CD14-positive monocyte (primary cell): Measurements from ENCODE around the gene STPG3. TPM values are rescaled to one million over a fixed set of nuclear protein-coding genes. Genes with fewer than 3 reads are reported as not detected.
A peak's percentile ranks its signal among the peaks of the same experiment; 100 is the strongest.

Source experiments
- DNase-seq, 3 donors: peaks; one replicate each; pipeline ENCODE4 v3.0.0-alpha.2; 2011 to 2022
- H2AFZ ChIP-seq: 2 replicates; pipeline ENCODE4 v1.6.0; 2012; ENCODE audit warnings: mild to moderate bottlenecking, low read depth, low read length, inconsistent platforms; ENCODE audit not compliant: insufficient read depth, poor library complexity, severe bottlenecking
- H3K27ac ChIP-seq, 2 donors: 1 replicate in 1 of 2; 2 replicates in 1 of 2; pipeline ENCODE4 v1.5.1; 2012 to 2013; ENCODE audit warnings: low read length in 2 of 2, control low read depth in 1 of 2, inconsistent platforms in 1 of 2, low read depth in 1 of 2, mild to moderate bottlenecking in 1 of 2
- H3K27me3 ChIP-seq, 2 donors: one replicate each; pipeline versions ENCODE4 v1.6.0 to v1.6.1; 2011 to 2013; ENCODE audit warnings: low read length in 2 of 2; ENCODE audit not compliant: control insufficient read depth in 2 of 2, insufficient read depth in 2 of 2
- H3K36me3 ChIP-seq, 2 donors: replicated peaks in 1 of 2; 1 replicate in 1 of 2; 2 replicates in 1 of 2; pipeline versions ENCODE4 v1.5.1 to v1.6.1; 2012 to 2013; ENCODE audit warnings: low read length in 2 of 2, control low read depth in 1 of 2, inconsistent platforms in 1 of 2, mild to moderate bottlenecking in 1 of 2; ENCODE audit not compliant: insufficient read depth in 2 of 2, control insufficient read depth in 1 of 2
- H3K4me1 ChIP-seq, 2 donors: 1 replicate in 1 of 2; 2 replicates in 1 of 2; pipeline versions ENCODE4 v1.5.1 to v1.6.1; 2012 to 2013; ENCODE audit warnings: low read length in 2 of 2, control low read depth in 1 of 2, inconsistent platforms in 1 of 2, mild to moderate bottlenecking in 1 of 2, moderate library complexity in 1 of 2; ENCODE audit not compliant: insufficient read depth in 2 of 2, control insufficient read depth in 1 of 2
- H3K4me2 ChIP-seq: replicated peaks from 2 replicates; pipeline ENCODE3; 2012; ENCODE audit warnings: low read length, moderate library complexity, mild to moderate bottlenecking; ENCODE audit not compliant: poor library complexity, severe bottlenecking; ENCODE audit errors: extremely low read depth
- H3K4me3 ChIP-seq, 3 experiments: fragments of 200-600 bp in 1 of 3; sonication (generic) in 1 of 3; replicated peaks in 1 of 3; 1 replicate in 2 of 3; 2 replicates in 1 of 3; pipeline ENCODE4 v1.5.1; 2011 to 2013; ENCODE audit warnings: low read length in 3 of 3, mild to moderate bottlenecking in 3 of 3, control low read depth in 2 of 3, low read depth in 2 of 3, inconsistent platforms in 1 of 3, moderate library complexity in 1 of 3
- H3K79me2 ChIP-seq: 2 replicates; pipeline ENCODE4 v1.6.0; 2012; ENCODE audit warnings: mild to moderate bottlenecking, control low read depth, inconsistent platforms, low read length, moderate library complexity; ENCODE audit not compliant: insufficient read depth
- H3K9ac ChIP-seq: 2 replicates; pipeline ENCODE4 v1.6.0; 2017; ENCODE audit warnings: low read length, mild to moderate bottlenecking; ENCODE audit not compliant: insufficient read depth, poor library complexity, severe bottlenecking
- H3K9me3 ChIP-seq, 2 donors: replicated peaks in 1 of 2; 1 replicate in 1 of 2; 2 replicates in 1 of 2; pipeline versions ENCODE4 v1.5.1 to v1.6.1; 2012 to 2013; ENCODE audit warnings: low read length in 2 of 2, control low read depth in 1 of 2; ENCODE audit not compliant: control insufficient read depth in 1 of 2, insufficient read depth in 1 of 2
- H4K20me1 ChIP-seq: 2 replicates; pipeline ENCODE4 v1.6.0; 2012; ENCODE audit warnings: mild to moderate bottlenecking, low read length, control low read depth, moderate library complexity; ENCODE audit not compliant: insufficient read depth
- H3K27ac Mint-ChIP-seq, 7 donors: one replicate each; pipeline ENCODE4 v1.8.0; 2020; ENCODE audit warnings: mild to moderate bottlenecking in 7 of 7, mixed read lengths in 7 of 7, moderate library complexity in 6 of 7, inconsistent platforms in 2 of 7
- H3K27me3 Mint-ChIP-seq, 3 donors: one replicate each; pipeline ENCODE4 v1.8.0; 2021 to 2022; ENCODE audit warnings: low read depth in 3 of 3, mild to moderate bottlenecking in 3 of 3, mixed read lengths in 3 of 3, moderate library complexity in 3 of 3, inconsistent platforms in 1 of 3
- H3K36me3 Mint-ChIP-seq, 2 donors: one replicate each; pipeline ENCODE4 v1.8.0; 2020; ENCODE audit warnings: mixed read lengths in 2 of 2, inconsistent platforms in 1 of 2, mild to moderate bottlenecking in 1 of 2
- H3K4me1 Mint-ChIP-seq: one replicate; pipeline ENCODE4 v1.8.0; 2020; ENCODE audit warnings: mild to moderate bottlenecking, mixed read lengths
- H3K4me3 Mint-ChIP-seq, 2 donors: one replicate each; pipeline ENCODE4 v1.8.0; 2020; ENCODE audit warnings: mild to moderate bottlenecking in 2 of 2, mixed read lengths in 2 of 2, moderate library complexity in 1 of 2
- H3K9me3 Mint-ChIP-seq, 7 donors: one replicate each; pipeline ENCODE4 v1.8.0; 2020 to 2022; ENCODE audit warnings: mixed read lengths in 7 of 7, mild to moderate bottlenecking in 6 of 7, moderate library complexity in 6 of 7, inconsistent platforms in 2 of 7
- CTCF ChIP-seq: fragments of 200-600 bp; IDR thresholded peaks from one replicate; pipeline ENCODE4 v1.8.0; 2022; ENCODE audit warnings: antibody characterized with exemption, mild to moderate bottlenecking
- WGBS: methylation state at CpG from one replicate; pipeline ENCODE4 v1.1.5; 2013; ENCODE audit warnings: missing lambda C conversion rate; ENCODE audit not compliant: insufficient coverage; 5-methylcytosine and 5-hydroxymethylcytosine counted together
- intact Hi-C, 2 donors: fragments of 100-400 bp; cut with micrococcal nuclease; formaldehyde crosslinking; loops; one replicate each; pipeline versions ENCODE4 v1.15.0 to v1.15.1; 2023
- polyA plus RNA-seq, 3 donors: library from polyadenylated mRNA; depleted of rRNA in 1 of 3; unstranded in 2 of 3; stranded (reverse) in 1 of 3; fragments of 300-500 nt in 2 of 3; fragments of >200 nt in 1 of 3; fragmentation: Illumina TruSeq in 2 of 3; gene quantifications; 1 replicate in 2 of 3; 2 replicates in 1 of 3; pipeline ENCODE4 v1.2.3, GENCODE V29; 2012 to 2021

The STPG3 gene
- polyA plus RNA-seq, 3 donors = not detected

- no peak for TF ChIP-seq CTCF
- H3K27ac Mint-ChIP-seq = peak overlapping the region; percentile 91 to 96 (median 93)
- no peak for DNase-seq
Measured at GRCh38 chr9:137204731-137205125, 46.4 kb upstream of the STPG3 start.

GRCh38 chr9:137205126-137206069, 45.7 kb upstream of the STPG3 start, which contains the start of the genes NDOR1 and TMEM203:
Gene NDOR1, plus strand, starts transcription at chr9:137205700. Its CDS starts 78 bp downstream, at chr9:137205778.
Gene TMEM203, minus strand, starts transcription at chr9:137205648. Its CDS starts 234 bp downstream, at chr9:137205414.
- Histone ChIP-seq H3K9me3 (no peaks in the 10 kb centered on the region), H4K20me1 (peaks cover 7% of the 10 kb centered on the region), H3K4me1 (peaks cover 35 to 50% of the 10 kb centered on the region in 2 donors), H3K4me2 (peak within 1 kb of the TSS; percentile 89), H3K79me2 (peaks cover 56% of the 10 kb centered on the region), H3K4me3 (peak within 1 kb of the TSS; percentile 77 to 91 (median 84)), H3K36me3 (peaks cover 4 to 24% of the 10 kb centered on the region in 2 donors), H3K27ac (peak within 1 kb of the TSS; percentile 73 to 92), H3K27me3 (no peaks in the 10 kb centered on the region), H3K9ac (peak within 1 kb of the TSS; percentile 92), H2AFZ (peak within 1 kb of the TSS; percentile 86)
- H3K27me3 Mint-ChIP-seq = peaks cover 0 to 3% (median 0%) of the 10 kb centered on the region in 3 donors
- peak within 1 kb of the TSS; percentile 91 to 96 (median 93) for H3K27ac Mint-ChIP-seq
- peak; percentile 85 to 87 (median 86) for DNase-seq
- intact Hi-C loops = loop anchor here (1.0 to 2.0 kb wide), 2 partner anchors 17 to 18 kb away; partner anchors contain the start of genes ANAPC2 (in 1 of the 2) and SSNA1 (in 1 of the 2)
- WGBS = under 1% methylated on average over 98 of the region's 98 CpGs
- H3K4me3 Mint-ChIP-seq = peak within 1 kb of the TSS; percentile 92 to 96
- H3K9me3 Mint-ChIP-seq = peaks cover 0 to 2% (median 0%) of the 10 kb centered on the region in 7 donors
- no peak for TF ChIP-seq CTCF
- peaks cover 16 to 30% of the 10 kb centered on the region in 2 donors for H3K36me3 Mint-ChIP-seq
- H3K4me1 Mint-ChIP-seq = peaks cover 46% of the 10 kb centered on the region

More at GRCh38 chr9:137204731-137205125, 46.4 kb upstream of the STPG3 start:
- H3K9me3 Mint-ChIP-seq = peaks cover 0 to 2% (median 0%) of the 10 kb centered on the region in 7 donors
- peak overlapping the region; percentile 86 for H2AFZ ChIP-seq
- intact Hi-C loops = loop anchor here (1.0 to 5.0 kb wide), 4 partner anchors 16 to 348 kb away; partner anchors contain the start of genes ANAPC2 (in 1 of the 2), MRPL41 (in 1 of the 2), PNPLA7 (in 1 of the 2) and SSNA1 (in 1 of the 2)
- H4K20me1 ChIP-seq = peaks cover 7% of the 10 kb centered on the region
- peaks cover 46% of the 10 kb centered on the region for H3K4me1 Mint-ChIP-seq
- H3K4me3 ChIP-seq = peak overlapping the region; percentile 77 to 91 (median 84)
- H3K27me3 Mint-ChIP-seq = peaks cover 0 to 1% (median 0%) of the 10 kb centered on the region in 3 donors
- H3K79me2 ChIP-seq = peaks cover 56% of the 10 kb centered on the region
- H3K4me1 ChIP-seq = peaks cover 35 to 52% of the 10 kb centered on the region in 2 donors
- H3K9ac ChIP-seq = peak overlapping the region; percentile 92
- peaks cover 15 to 24% of the 10 kb centered on the region in 2 donors for H3K36me3 Mint-ChIP-seq
- H3K27ac ChIP-seq = peak overlapping the region; percentile 73 to 92
- H3K9me3 ChIP-seq = no peaks in the 10 kb centered on the region
- no peaks in the 10 kb centered on the region for H3K27me3 ChIP-seq
- H3K4me3 Mint-ChIP-seq = peak overlapping the region; percentile 92 to 94
- H3K36me3 ChIP-seq = peaks cover 4 to 18% of the 10 kb centered on the region in 2 donors
- 22% methylated on average over 21 of the region's 21 CpGs for WGBS
- H3K4me2 ChIP-seq = peak overlapping the region; percentile 89
